GM12878 (cell line): ENCODE results near the gene PTCD3. TPM values are rescaled to one million over a fixed set of nuclear protein-coding genes. Genes with fewer than 3 reads are reported as not detected.

Source experiments
- ATAC-seq: fragments of 200-7000 bp; cut with Tn5 transposase; 3 replicates; pipeline ENCODE4 v1.9.1; 2020; ENCODE audit warnings: mild to moderate bottlenecking, moderate library complexity
- BruUV-seq: library from RNA; stranded (reverse); fragments of 400-500 nt; replicated peaks from 2 replicates; lab custom pipeline; 2021; lab: Mats Ljungman, UMichigan
- CTCF ChIA-PET: fragments of 300-600 bp; sonication (Branson Sonifier 250); formaldehyde crosslinking; extraction: SDS; loops from one replicate; lab custom pipeline; 2021; ENCODE audit warnings: inconsistent platforms; lab: Yijun Ruan, JAX
- POLR2A ChIA-PET: fragments of 350-600 bp; formaldehyde crosslinking; extraction: SDS; loops from one replicate; lab custom pipeline; 2021; ENCODE audit warnings: inconsistent platforms; lab: Charles Lee
- RAD21 ChIA-PET: fragments of 300-600 bp; sonication (Branson Sonifier 250); formaldehyde crosslinking; loops from one replicate; lab custom pipeline; 2023; ENCODE audit warnings: antibody characterized with exemption; ENCODE audit not compliant: unreplicated experiment; lab: Charles Lee
- SMC1A ChIA-PET: fragments of 300-600 bp; sonication (Branson Sonifier 250); formaldehyde crosslinking; loops from one replicate; lab custom pipeline; 2023; ENCODE audit not compliant: unreplicated experiment, uncharacterized antibody; lab: Charles Lee
- DNase-seq: peaks from one replicate; pipeline ENCODE4 v3.0.0-alpha.2; 2011; ENCODE audit warnings: low read depth, low spot score
- FAIRE-seq: peaks from 3 replicates; lab custom pipeline; 2011; peaks lifted over from hg19 to GRCh38; lab: Jason Lieb, UNC
- H2AFZ ChIP-seq: 2 replicates; pipeline ENCODE4 v1.6.0; 2011; ENCODE audit warnings: low read depth, low read length, control low read depth; ENCODE audit not compliant: control insufficient read depth
- H3K27ac ChIP-seq: 2 replicates; pipeline ENCODE4 v1.5.1; 2011; ENCODE audit warnings: control low read depth; ENCODE audit not compliant: control insufficient read depth, insufficient read depth
- H3K27me3 ChIP-seq, 2 experiments: replicated peaks in 1 of 2; 2 replicates each; pipeline versions ENCODE4 v1.6.0 to v1.6.1; 2011; ENCODE audit warnings: low read length in 1 of 2; ENCODE audit not compliant: control insufficient read depth in 2 of 2, insufficient read depth in 2 of 2
- H3K36me3 ChIP-seq, 2 experiments: 2 replicates each; pipeline ENCODE4 v1.5.1; 2011; ENCODE audit warnings: low read length in 1 of 2; ENCODE audit not compliant: control insufficient read depth in 2 of 2, insufficient read depth in 2 of 2
- H3K4me1 ChIP-seq: 2 replicates; pipeline ENCODE4 v1.6.1; 2011; ENCODE audit warnings: mild to moderate bottlenecking, low read length, moderate library complexity, mixed read lengths; ENCODE audit not compliant: control insufficient read depth, insufficient read depth
- H3K4me2 ChIP-seq: 2 replicates; pipeline ENCODE4 v1.6.0; 2011; ENCODE audit warnings: control low read depth; ENCODE audit not compliant: control insufficient read depth, insufficient read depth
- H3K4me3 ChIP-seq: fragments of 200-600 bp; sonication (generic); 2 replicates; pipeline ENCODE4 v1.5.1; 2016
- H3K79me2 ChIP-seq: 2 replicates; pipeline ENCODE4 v1.6.0; 2011; ENCODE audit warnings: low read length; ENCODE audit not compliant: control insufficient read depth, insufficient read depth
- H3K9ac ChIP-seq: 2 replicates; pipeline ENCODE4 v1.8.0; 2011; ENCODE audit warnings: low read length, control low read depth, mixed read lengths; ENCODE audit not compliant: control insufficient read depth, insufficient read depth
- H3K9me3 ChIP-seq: replicated peaks from 3 replicates; pipeline ENCODE4 v1.5.1; 2011; ENCODE audit warnings: mild to moderate bottlenecking, low read length; ENCODE audit not compliant: control insufficient read depth, insufficient read depth
- H4K20me1 ChIP-seq: 2 replicates; pipeline ENCODE4 v1.6.0; 2011; ENCODE audit not compliant: control insufficient read depth, insufficient read depth
- BMI1 ChIP-seq: fragments of 450-650 bp; IDR thresholded peaks from 2 replicates; pipeline ENCODE4 v1.6.1; 2016; ENCODE audit warnings: mild to moderate bottlenecking, moderate library complexity, borderline replicate concordance
- CBX3 ChIP-seq: fragments of 200-600 bp; sonication (generic); IDR thresholded peaks from 2 replicates; pipeline ENCODE4 v1.6.1; 2016; ENCODE audit warnings: low read depth, borderline replicate concordance
- EZH2 ChIP-seq: IDR thresholded peaks from 2 replicates; pipeline ENCODE4 v1.6.1; 2012; ENCODE audit warnings: low read depth, mild to moderate bottlenecking, control low read depth, inconsistent platforms, low read length, borderline replicate concordance; ENCODE audit not compliant: control insufficient read depth
- NRF1 ChIP-seq: conservative IDR thresholded peaks from 2 replicates; pipeline ENCODE4 v1.6.1; 2011; ENCODE audit warnings: mild to moderate bottlenecking, low read depth, low read length, improper control_type of control experiment
- SUZ12 ChIP-seq: fragments of 200-600 bp; sonication (generic); IDR thresholded peaks from one replicate; pipeline ENCODE4 v1.6.1; 2018; ENCODE audit warnings: antibody characterized with exemption, mild to moderate bottlenecking; ENCODE audit not compliant: unreplicated experiment
- WGBS: methylation state at CpG from one replicate; pipeline ENCODE4 v1.1.6; 2016; ENCODE audit warnings: low lambda C conversion rate; ENCODE audit not compliant: insufficient replicate concordance, insufficient coverage; ENCODE audit errors: missing lambda C conversion rate; 5-methylcytosine and 5-hydroxymethylcytosine counted together
- in situ Hi-C: fragments of 300-500 bp; cut with MboI; formaldehyde crosslinking; loops from 9 replicates; pipeline ENCODE4 v1.14.3; 2018; ENCODE audit warnings: mixed read lengths
- intact Hi-C: fragments of 100-400 bp; cut with micrococcal nuclease; formaldehyde crosslinking; loops from one replicate; pipeline ENCODE4 v1.14.2; 2022; ENCODE audit not compliant: unreplicated experiment
- polyA plus RNA-seq, 11 experiments: library from polyadenylated mRNA; depleted of rRNA in 4 of 11; unstranded in 6 of 11; stranded (reverse) in 5 of 11; fragments of >200 nt; fragmentation: Nextera tagmentation in 4 of 11; fragmentation: Illumina TruSeq in 1 of 11; extraction: Ambion mirVana in 4 of 11; extraction: Trizol in 1 of 11; gene quantifications; 1 replicate in 1 of 11; 2 replicates in 10 of 11; pipeline versions ENCODE4 v1.2.1 to v1.2.3, GENCODE V29; 2011 to 2016; ENCODE audit warnings: inconsistent platforms in 2 of 11, missing spikeins in 2 of 11, low read depth in 1 of 11
- total RNA-seq, 4 experiments: library from RNA; depleted of rRNA in 3 of 4; stranded (reverse); fragments of >200 nt in 3 of 4; fragmentation: Illumina TruSeq in 1 of 4; extraction: Trizol in 1 of 4; gene quantifications; 2 replicates each; pipeline versions ENCODE4 v1.2.1 to v1.2.3, GENCODE V29; 2013 to 2021
- TF ChIP-seq, protein P1 (sequence below): IDR thresholded peaks from 2 replicates; pipeline ENCODE4 v1.6.1; 2011; ENCODE audit warnings: borderline replicate concordance, low read depth, mild to moderate bottlenecking, moderate library complexity, low read length; ENCODE audit not compliant: insufficient read depth, poor library complexity, severe bottlenecking
- TF ChIP-seq, protein P2 (sequence below): fragments of 450-650 bp; IDR thresholded peaks from 2 replicates; pipeline ENCODE4 v1.6.1; 2014; ENCODE audit warnings: mild to moderate bottlenecking
- TF ChIP-seq, protein P3 (sequence below): fragments of 450-650 bp; IDR thresholded peaks from 2 replicates; pipeline ENCODE4 v1.6.1; 2018; ENCODE audit warnings: mild to moderate bottlenecking, low read depth, moderate library complexity; ENCODE audit not compliant: partially characterized antibody

Gene PTCD3
- total and polyA plus RNA-seq, 10 of the 15 experiments (the other 5 are each of a cell fraction or from before 2014, with no cell fraction given): 44.7 to 177 (median 127) TPM

DNA sequence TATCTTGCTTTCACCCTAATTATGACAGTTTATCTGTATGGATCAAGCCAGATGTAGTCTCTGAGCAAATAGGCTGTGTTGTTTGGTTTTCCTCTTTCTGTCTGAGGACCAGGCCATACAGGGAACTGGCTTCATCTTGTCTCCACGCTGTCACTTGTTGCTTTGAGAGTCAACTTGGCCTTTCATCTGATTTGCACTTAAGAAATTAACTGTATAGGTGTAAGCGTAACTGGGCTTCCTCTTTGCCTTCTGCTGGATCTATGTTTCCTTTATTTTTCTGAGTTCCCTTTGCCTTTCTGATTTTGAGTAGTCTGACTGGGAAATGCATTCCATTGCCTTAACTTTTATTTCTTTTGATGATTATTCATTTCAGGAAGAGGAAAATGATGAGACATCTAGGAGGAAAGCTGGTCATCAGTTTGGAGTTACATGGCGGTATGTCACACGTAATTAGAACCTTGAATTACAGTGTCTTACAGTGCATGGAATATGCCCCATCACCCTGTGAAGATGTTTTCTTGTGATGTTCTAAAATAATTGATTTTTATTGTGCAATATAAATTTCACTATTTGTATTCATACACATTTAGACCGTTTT is 17.4 kb downstream of the PTCD3 start:
- Histone ChIP-seq H3K4me2 (no peak overlapping the region), H3K9me3 (no peaks in the 10 kb centered on the region), H3K27me3 (no peaks in the 10 kb centered on the region), H3K36me3 (peaks cover 9 to 47% of the 10 kb centered on the region in 2 experiments), H3K9ac (no peak overlapping the region), H3K4me3 (no peak overlapping the region), H4K20me1 (no peaks in the 10 kb centered on the region), H3K27ac (no peak overlapping the region), H2AFZ (no peak overlapping the region), H3K79me2 (no peaks in the 10 kb centered on the region), H3K4me1 (no peaks in the 10 kb centered on the region)
- in situ Hi-C loops: no loop called here
- FAIRE-seq: no peak
- CTCF ChIA-PET: no interaction called here
- SMC1A ChIA-PET: no interaction called here
- RAD21 ChIA-PET: no interaction called here
- intact Hi-C loops: no loop called here
- no peak for DNase-seq
- ATAC-seq: no peak
- POLR2A ChIA-PET: no interaction called here
- 73% methylated on average over 5 of the region's 5 CpGs for WGBS
- BruUV-seq: no TSS peak
- TF ChIP-seq NRF1 (no peak), BMI1 (no peak), EZH2 (no peak), CBX3 (no peak), SUZ12 (no peak)
- TF ChIP-seq, protein P1, sequence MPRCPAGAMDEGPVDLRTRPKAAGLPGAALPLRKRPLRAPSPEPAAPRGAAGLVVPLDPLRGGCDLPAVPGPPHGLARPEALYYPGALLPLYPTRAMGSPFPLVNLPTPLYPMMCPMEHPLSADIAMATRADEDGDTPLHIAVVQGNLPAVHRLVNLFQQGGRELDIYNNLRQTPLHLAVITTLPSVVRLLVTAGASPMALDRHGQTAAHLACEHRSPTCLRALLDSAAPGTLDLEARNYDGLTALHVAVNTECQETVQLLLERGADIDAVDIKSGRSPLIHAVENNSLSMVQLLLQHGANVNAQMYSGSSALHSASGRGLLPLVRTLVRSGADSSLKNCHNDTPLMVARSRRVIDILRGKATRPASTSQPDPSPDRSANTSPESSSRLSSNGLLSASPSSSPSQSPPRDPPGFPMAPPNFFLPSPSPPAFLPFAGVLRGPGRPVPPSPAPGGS: no peak
- TF ChIP-seq, protein P2, sequence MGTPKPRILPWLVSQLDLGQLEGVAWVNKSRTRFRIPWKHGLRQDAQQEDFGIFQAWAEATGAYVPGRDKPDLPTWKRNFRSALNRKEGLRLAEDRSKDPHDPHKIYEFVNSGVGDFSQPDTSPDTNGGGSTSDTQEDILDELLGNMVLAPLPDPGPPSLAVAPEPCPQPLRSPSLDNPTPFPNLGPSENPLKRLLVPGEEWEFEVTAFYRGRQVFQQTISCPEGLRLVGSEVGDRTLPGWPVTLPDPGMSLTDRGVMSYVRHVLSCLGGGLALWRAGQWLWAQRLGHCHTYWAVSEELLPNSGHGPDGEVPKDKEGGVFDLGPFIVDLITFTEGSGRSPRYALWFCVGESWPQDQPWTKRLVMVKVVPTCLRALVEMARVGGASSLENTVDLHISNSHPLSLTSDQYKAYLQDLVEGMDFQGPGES: no peak
- TF ChIP-seq, protein P3, sequence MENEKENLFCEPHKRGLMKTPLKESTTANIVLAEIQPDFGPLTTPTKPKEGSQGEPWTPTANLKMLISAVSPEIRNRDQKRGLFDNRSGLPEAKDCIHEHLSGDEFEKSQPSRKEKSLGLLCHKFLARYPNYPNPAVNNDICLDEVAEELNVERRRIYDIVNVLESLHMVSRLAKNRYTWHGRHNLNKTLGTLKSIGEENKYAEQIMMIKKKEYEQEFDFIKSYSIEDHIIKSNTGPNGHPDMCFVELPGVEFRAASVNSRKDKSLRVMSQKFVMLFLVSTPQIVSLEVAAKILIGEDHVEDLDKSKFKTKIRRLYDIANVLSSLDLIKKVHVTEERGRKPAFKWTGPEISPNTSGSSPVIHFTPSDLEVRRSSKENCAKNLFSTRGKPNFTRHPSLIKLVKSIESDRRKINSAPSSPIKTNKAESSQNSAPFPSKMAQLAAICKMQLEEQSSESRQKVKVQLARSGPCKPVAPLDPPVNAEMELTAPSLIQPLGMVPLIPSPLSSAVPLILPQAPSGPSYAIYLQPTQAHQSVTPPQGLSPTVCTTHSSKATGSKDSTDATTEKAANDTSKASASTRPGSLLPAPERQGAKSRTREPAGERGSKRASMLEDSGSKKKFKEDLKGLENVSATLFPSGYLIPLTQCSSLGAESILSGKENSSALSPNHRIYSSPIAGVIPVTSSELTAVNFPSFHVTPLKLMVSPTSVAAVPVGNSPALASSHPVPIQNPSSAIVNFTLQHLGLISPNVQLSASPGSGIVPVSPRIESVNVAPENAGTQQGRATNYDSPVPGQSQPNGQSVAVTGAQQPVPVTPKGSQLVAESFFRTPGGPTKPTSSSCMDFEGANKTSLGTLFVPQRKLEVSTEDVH: no peak
